Mesendoderm (in vitro differentiated cells): ENCODE measurements around the gene IL24.
A peak's percentile ranks its signal among the peaks of the same experiment; 100 is the strongest.

Experiments used
- DNase-seq: peaks from one replicate; pipeline ENCODE4 v3.0.0; 2013
- H2AK5ac ChIP-seq: 2 replicates; pipeline ENCODE4 v1.6.1; 2013; ENCODE audit warnings: low read length, inconsistent platforms
- H2BK120ac ChIP-seq: 2 replicates; pipeline ENCODE4 v1.6.1; 2013; ENCODE audit warnings: low read depth, mild to moderate bottlenecking, low read length, moderate library complexity, mixed read lengths
- H2BK15ac ChIP-seq: replicated peaks from 2 replicates; pipeline ENCODE4 v1.6.1; 2013; ENCODE audit warnings: low read depth, mild to moderate bottlenecking, moderate library complexity
- H2BK5ac ChIP-seq: 2 replicates; pipeline ENCODE4 v1.6.1; 2013; ENCODE audit warnings: low read length, inconsistent platforms
- H3K18ac ChIP-seq: 2 replicates; pipeline ENCODE4 v1.6.1; 2013; ENCODE audit warnings: mild to moderate bottlenecking, low read length, mixed read lengths
- H3K23ac ChIP-seq: one replicate; pipeline ENCODE4 v1.6.1; 2013; ENCODE audit warnings: low read length
- H3K27ac ChIP-seq: 2 replicates; pipeline ENCODE4 v1.5.1; 2013; ENCODE audit warnings: low read depth, mild to moderate bottlenecking, inconsistent platforms, low read length, moderate library complexity
- H3K27me3 ChIP-seq: 2 replicates; pipeline ENCODE4 v1.6.1; 2013; ENCODE audit warnings: low read length, control low read depth, mild to moderate bottlenecking, inconsistent platforms; ENCODE audit not compliant: insufficient read depth, poor library complexity
- H3K36me3 ChIP-seq: 2 replicates; pipeline ENCODE4 v1.6.1; 2013; ENCODE audit warnings: low read length, inconsistent platforms; ENCODE audit not compliant: control insufficient read depth, insufficient read depth
- H3K4ac ChIP-seq: one replicate; pipeline ENCODE4 v1.6.1; 2013; ENCODE audit warnings: low read depth, mild to moderate bottlenecking, low read length, moderate library complexity
- H3K4me1 ChIP-seq: 2 replicates; pipeline ENCODE4 v1.6.1; 2013; ENCODE audit warnings: low read depth, low read length, inconsistent platforms; ENCODE audit not compliant: control insufficient read depth
- H3K4me2 ChIP-seq: 2 replicates; pipeline ENCODE4 v1.6.1; 2013; ENCODE audit warnings: low read length
- H3K4me3 ChIP-seq: 2 replicates; pipeline ENCODE4 v1.5.1; 2013; ENCODE audit warnings: mild to moderate bottlenecking, low read length
- H3K56ac ChIP-seq: one replicate; pipeline ENCODE4 v1.6.1; 2013; ENCODE audit warnings: low read length
- H3K79me1 ChIP-seq: 2 replicates; pipeline ENCODE4 v1.6.1; 2013; ENCODE audit warnings: low read length, inconsistent platforms
- H3K79me2 ChIP-seq: 2 replicates; pipeline ENCODE4 v1.6.1; 2013; ENCODE audit warnings: mild to moderate bottlenecking, low read length; ENCODE audit not compliant: control insufficient read depth, insufficient read depth
- H3K9ac ChIP-seq: 2 replicates; pipeline ENCODE4 v1.6.1; 2013; ENCODE audit warnings: low read length, inconsistent platforms
- H4K5ac ChIP-seq: one replicate; pipeline ENCODE4 v1.6.1; 2013; ENCODE audit warnings: low read length
- H4K8ac ChIP-seq: one replicate; pipeline ENCODE4 v1.6.1; 2013; ENCODE audit warnings: low read depth, mild to moderate bottlenecking, control low read depth, low read length, moderate library complexity
- WGBS: extraction: QIAGEN DNeasy Blood & Tissue Kit; methylation state at CpG from one replicate; pipeline ENCODE4 v1.1.7; 2013; ENCODE audit warnings: low lambda C conversion rate, missing lambda C conversion rate; ENCODE audit not compliant: insufficient coverage; ENCODE audit errors: extremely low coverage; 5-methylcytosine and 5-hydroxymethylcytosine counted together

The IL24 gene

GRCh38 chr1:206925106-206925736 is 28.0 kb downstream of the IL24 start:
- H2BK15ac ChIP-seq, result no peak overlapping the region
- H2BK120ac ChIP-seq, result no peak overlapping the region
- no peak overlapping the region for H3K4ac ChIP-seq
- H3K9ac ChIP-seq, result no peak overlapping the region
- no peaks in the 10 kb centered on the region for H3K4me1 ChIP-seq
- no peaks in the 10 kb centered on the region for H3K79me1 ChIP-seq
- H4K8ac ChIP-seq, result no peak overlapping the region
- no peak overlapping the region for H3K23ac ChIP-seq
- DNase-seq, result peak; percentile 73
- no peak overlapping the region for H3K18ac ChIP-seq
- no peak overlapping the region for H3K27ac ChIP-seq
- no peaks in the 10 kb centered on the region for H3K36me3 ChIP-seq
- H2AK5ac ChIP-seq, result no peak overlapping the region
- H4K5ac ChIP-seq, result no peak overlapping the region
- no peak overlapping the region for H2BK5ac ChIP-seq
- H3K79me2 ChIP-seq, result no peaks in the 10 kb centered on the region
- H3K4me3 ChIP-seq, result no peak overlapping the region
- no CpG with 5 or more reads among the region's 11 CpGs for WGBS
- no peaks in the 10 kb centered on the region for H3K27me3 ChIP-seq
- no peak overlapping the region for H3K56ac ChIP-seq
- H3K4me2 ChIP-seq, result no peak overlapping the region

- no peaks in the 10 kb centered on the region for H3K4me1 ChIP-seq
- no peak overlapping the region for H3K9ac ChIP-seq
- no peak overlapping the region for H2BK120ac ChIP-seq
- H3K27ac ChIP-seq, result no peak overlapping the region
- H3K36me3 ChIP-seq, result no peaks in the 10 kb centered on the region
- H3K56ac ChIP-seq, result no peak overlapping the region
- no peak overlapping the region for H2BK15ac ChIP-seq
- H3K79me1 ChIP-seq, result no peaks in the 10 kb centered on the region
- no CpG with 5 or more reads among the region's 2 CpGs for WGBS
- no peak for DNase-seq
- H3K4me3 ChIP-seq, result no peak overlapping the region
- no peak overlapping the region for H2AK5ac ChIP-seq
- no peaks in the 10 kb centered on the region for H3K79me2 ChIP-seq
- no peak overlapping the region for H4K5ac ChIP-seq
- no peak overlapping the region for H3K4ac ChIP-seq
- no peak overlapping the region for H3K4me2 ChIP-seq
- H4K8ac ChIP-seq, result no peak overlapping the region
- no peaks in the 10 kb centered on the region for H3K27me3 ChIP-seq
- no peak overlapping the region for H3K23ac ChIP-seq
- no peak overlapping the region for H3K18ac ChIP-seq
- no peak overlapping the region for H2BK5ac ChIP-seq
These were observed 29.0 kb downstream of the IL24 start for GRCh38 chr1:206926286-206926685.

- Histone ChIP-seq H3K4me1 (no peaks in the 10 kb centered on the region), H2BK120ac (no peak overlapping the region), H3K23ac (no peak overlapping the region), H3K9ac (no peak overlapping the region), H3K27me3 (no peaks in the 10 kb centered on the region), H3K27ac (no peak overlapping the region), H2BK5ac (no peak overlapping the region), H3K4me2 (no peak overlapping the region), H4K5ac (no peak overlapping the region), H2AK5ac (no peak overlapping the region), H3K36me3 (no peaks in the 10 kb centered on the region), H3K79me2 (no peaks in the 10 kb centered on the region), H3K4ac (no peak overlapping the region), H3K18ac (no peak overlapping the region), H3K56ac (no peak overlapping the region), H3K4me3 (no peak overlapping the region), H2BK15ac (no peak overlapping the region), H4K8ac (no peak overlapping the region), H3K79me1 (no peaks in the 10 kb centered on the region)
- no peak for DNase-seq
- no CpG with 5 or more reads among the region's 6 CpGs for WGBS
These were observed 32.3 kb downstream of the IL24 start for GRCh38 chr1:206929524-206929923.

- no peak overlapping the region for H3K27ac ChIP-seq
- no peak overlapping the region for H2AK5ac ChIP-seq
- no peak overlapping the region for H3K23ac ChIP-seq
- no peaks in the 10 kb centered on the region for H3K79me1 ChIP-seq
- H2BK15ac ChIP-seq, result no peak overlapping the region
- H2BK120ac ChIP-seq, result no peak overlapping the region
- no peak overlapping the region for H3K4me3 ChIP-seq
- no peak overlapping the region for H3K18ac ChIP-seq
- H3K79me2 ChIP-seq, result no peaks in the 10 kb centered on the region
- DNase-seq, result no peak
- no CpG with 5 or more reads among the region's 17 CpGs for WGBS
- H3K56ac ChIP-seq, result no peak overlapping the region
- H3K4ac ChIP-seq, result no peak overlapping the region
- H4K5ac ChIP-seq, result no peak overlapping the region
- no peak overlapping the region for H4K8ac ChIP-seq
- H3K36me3 ChIP-seq, result no peaks in the 10 kb centered on the region
- H2BK5ac ChIP-seq, result no peak overlapping the region
- no peaks in the 10 kb centered on the region for H3K27me3 ChIP-seq
- H3K9ac ChIP-seq, result no peak overlapping the region
- H3K4me1 ChIP-seq, result no peaks in the 10 kb centered on the region
- no peak overlapping the region for H3K4me2 ChIP-seq
These were observed 33.1 kb downstream of the IL24 start for GRCh38 chr1:206930210-206930798.

- H3K79me1 ChIP-seq, result no peaks in the 10 kb centered on the region
- no peak overlapping the region for H3K23ac ChIP-seq
- no peak overlapping the region for H3K4me2 ChIP-seq
- no peak overlapping the region for H3K4ac ChIP-seq
- H2AK5ac ChIP-seq, result no peak overlapping the region
- H2BK120ac ChIP-seq, result no peak overlapping the region
- no peak overlapping the region for H3K9ac ChIP-seq
- H3K27ac ChIP-seq, result no peak overlapping the region
- H3K18ac ChIP-seq, result no peak overlapping the region
- no peaks in the 10 kb centered on the region for H3K36me3 ChIP-seq
- H2BK15ac ChIP-seq, result no peak overlapping the region
- H3K4me1 ChIP-seq, result no peaks in the 10 kb centered on the region
- WGBS, result no CpG with 5 or more reads among the region's 6 CpGs
- no peak overlapping the region for H4K5ac ChIP-seq
- no peaks in the 10 kb centered on the region for H3K79me2 ChIP-seq
- H3K56ac ChIP-seq, result no peak overlapping the region
- no peak overlapping the region for H4K8ac ChIP-seq
- H3K4me3 ChIP-seq, result no peak overlapping the region
- H2BK5ac ChIP-seq, result no peak overlapping the region
- H3K27me3 ChIP-seq, result no peaks in the 10 kb centered on the region
- peak; percentile 55 for DNase-seq
These were observed 34.5 kb downstream of the IL24 start for GRCh38 chr1:206931709-206932108.

- no peak overlapping the region for H3K27ac ChIP-seq
- H3K4ac ChIP-seq, result no peak overlapping the region
- H3K4me1 ChIP-seq, result no peaks in the 10 kb centered on the region
- no peaks in the 10 kb centered on the region for H3K79me2 ChIP-seq
- no peak for DNase-seq
- no peak overlapping the region for H3K4me3 ChIP-seq
- no peak overlapping the region for H2BK120ac ChIP-seq
- H3K27me3 ChIP-seq, result no peaks in the 10 kb centered on the region
- no peak overlapping the region for H3K18ac ChIP-seq
- no peak overlapping the region for H2BK5ac ChIP-seq
- H3K36me3 ChIP-seq, result no peaks in the 10 kb centered on the region
- no peaks in the 10 kb centered on the region for H3K79me1 ChIP-seq
- WGBS, result no CpG with 5 or more reads among the region's 8 CpGs
- H3K9ac ChIP-seq, result no peak overlapping the region
- H3K23ac ChIP-seq, result no peak overlapping the region
- H2AK5ac ChIP-seq, result no peak overlapping the region
- no peak overlapping the region for H4K8ac ChIP-seq
- H2BK15ac ChIP-seq, result no peak overlapping the region
- no peak overlapping the region for H3K56ac ChIP-seq
- no peak overlapping the region for H4K5ac ChIP-seq
- no peak overlapping the region for H3K4me2 ChIP-seq
These were observed 34.9 kb downstream of the IL24 start for GRCh38 chr1:206932177-206932576.
